Epidermal melanocyte (primary cell): ENCODE data around the gene ING5.
A peak's percentile ranks its signal among the peaks of the same experiment; 100 is the strongest.
"Not testable (repeated sequence)": the region's sequence is repeated elsewhere in the genome, so short reads cannot be mapped to it uniquely, and the experiment has no call there.

Source experiments
- DNase-seq: peaks from one replicate; pipeline ENCODE4 v3.0.0; 2011; ENCODE audit warnings: low spot score; ENCODE audit not compliant: insufficient read length

The ING5 gene

DNA sequence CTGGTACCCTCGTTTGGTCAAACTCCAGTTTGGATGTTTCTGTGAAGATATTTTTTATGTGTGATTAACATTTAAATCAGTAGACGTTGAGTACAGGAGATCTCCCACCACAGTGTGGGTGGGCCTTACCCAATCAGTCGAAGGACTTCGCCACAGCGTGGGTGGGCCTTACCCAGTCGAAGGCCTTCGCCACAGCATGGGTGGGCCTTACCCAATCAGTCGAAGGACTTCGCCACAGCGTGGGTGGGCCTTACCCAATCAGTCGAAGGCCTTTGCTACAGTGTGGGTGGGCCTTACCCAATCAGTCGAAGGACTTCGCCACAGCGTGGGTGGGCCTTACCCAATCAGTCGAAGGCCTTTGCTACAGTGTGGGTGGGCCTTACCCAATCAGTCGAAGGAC is 58.1 kb downstream of the ING5 start:
- not testable (repeated sequence) for DNase-seq

DNA sequence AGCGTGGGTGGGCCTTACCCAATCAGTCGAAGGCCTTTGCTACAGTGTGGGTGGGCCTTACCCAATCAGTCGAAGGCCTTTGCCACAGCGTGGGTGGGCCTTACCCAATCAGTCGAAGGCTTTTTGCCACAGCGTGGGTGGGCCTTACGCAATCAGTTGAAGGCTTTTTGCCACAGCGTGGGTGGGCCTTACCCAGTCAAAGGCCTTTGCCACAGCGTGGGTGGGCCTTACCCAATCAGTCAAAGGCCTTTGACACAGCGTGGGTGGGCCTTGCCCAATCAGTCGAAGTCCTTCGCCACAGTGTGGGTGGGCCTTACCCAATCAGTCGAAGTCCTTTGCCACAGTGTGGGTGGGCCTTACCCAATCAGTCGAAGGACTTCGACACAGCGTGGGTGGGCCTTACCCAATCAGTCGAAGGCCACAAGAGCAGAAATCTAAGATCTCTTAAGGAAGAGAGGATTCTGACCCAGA is 58.5 kb downstream of the ING5 start:
- DNase-seq = no peak

GRCh38 chr2:241762321-241762932 is 60.6 kb downstream of the ING5 start:
- no peak for DNase-seq

- no peak for DNase-seq
These were observed 61.1 kb downstream of the ING5 start for GRCh38 chr2:241762933-241763369.

DNA sequence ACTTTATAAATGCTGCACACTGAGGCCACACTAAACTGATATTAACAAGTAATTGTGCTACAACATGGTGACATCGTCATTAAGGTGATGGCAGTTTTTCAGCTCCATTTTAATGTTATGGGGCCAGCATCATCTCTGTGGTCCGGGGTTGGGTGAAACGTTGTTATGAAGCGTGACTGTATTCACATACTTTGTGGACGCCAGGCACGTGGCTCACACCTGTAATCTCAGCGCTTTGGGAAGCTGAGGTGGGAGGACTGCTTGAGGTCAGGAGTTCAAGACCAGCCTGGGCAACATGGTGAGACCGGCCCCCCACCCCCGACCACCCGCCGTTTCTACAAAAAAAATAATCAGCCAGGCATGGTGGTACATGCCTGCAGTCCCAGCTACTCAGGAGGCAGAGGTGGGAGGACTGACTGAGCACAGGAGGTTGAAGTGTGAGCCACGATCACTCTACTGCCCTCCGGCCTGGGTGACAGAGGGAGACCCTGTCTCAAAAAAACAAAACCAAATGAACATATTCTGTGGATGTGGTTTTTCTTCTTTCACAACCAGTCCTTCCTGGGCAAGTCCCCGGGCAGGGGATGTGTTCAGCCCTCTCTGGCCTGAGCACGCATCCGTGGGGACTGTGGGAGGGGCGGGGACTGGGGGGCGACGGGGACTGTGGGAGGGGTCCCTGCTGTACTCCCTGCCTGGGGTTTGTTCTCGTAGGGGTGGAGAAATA is 61.9 kb downstream of the ING5 start:
- DNase-seq = peak; percentile 5

- peak; percentile 5 for DNase-seq
These were observed 62.7 kb downstream of the ING5 start for GRCh38 chr2:241764275-241765241.

GRCh38 chr2:241767464-241768250 is 65.8 kb downstream of the ING5 start:
- DNase-seq = peak; percentile 11

- peak; percentile 10 for DNase-seq
These were observed 66.4 kb downstream of the ING5 start for GRCh38 chr2:241768251-241768711.

DNA sequence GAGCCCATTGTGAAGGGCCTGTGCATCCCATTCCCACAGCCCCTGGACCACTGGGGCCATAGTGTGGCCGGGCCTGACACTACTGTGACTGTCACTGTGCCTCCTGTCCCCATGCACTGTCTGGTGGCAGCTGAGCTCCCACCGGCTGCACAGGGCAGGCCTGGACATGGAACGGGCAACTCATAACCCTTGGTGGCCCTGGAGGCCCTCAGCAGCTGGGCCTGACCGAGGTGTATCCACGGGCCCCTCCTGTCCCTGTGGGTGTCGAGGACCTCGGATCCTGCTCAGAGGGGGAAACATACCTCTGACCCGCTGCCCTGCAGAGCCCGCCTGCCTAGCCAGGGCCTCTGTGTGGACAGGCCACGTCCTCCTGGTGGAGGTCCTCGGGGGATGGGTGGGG is 67.0 kb downstream of the ING5 start:
- DNase-seq = peak; percentile 11

GRCh38 chr2:241769819-241770184 is 68.0 kb downstream of the ING5 start:
- DNase-seq = no peak

- DNase-seq = peak; percentile 6
These were observed 68.5 kb downstream of the ING5 start for GRCh38 chr2:241770185-241770935.

GRCh38 chr2:241770936-241771285 is 69.1 kb downstream of the ING5 start:
- peak; percentile 4 for DNase-seq

GRCh38 chr2:241771286-241772062 is 69.6 kb downstream of the ING5 start:
- peak; percentile 30 for DNase-seq

GRCh38 chr2:241772063-241772499 is 70.2 kb downstream of the ING5 start:
- peak; percentile 4 for DNase-seq

DNA sequence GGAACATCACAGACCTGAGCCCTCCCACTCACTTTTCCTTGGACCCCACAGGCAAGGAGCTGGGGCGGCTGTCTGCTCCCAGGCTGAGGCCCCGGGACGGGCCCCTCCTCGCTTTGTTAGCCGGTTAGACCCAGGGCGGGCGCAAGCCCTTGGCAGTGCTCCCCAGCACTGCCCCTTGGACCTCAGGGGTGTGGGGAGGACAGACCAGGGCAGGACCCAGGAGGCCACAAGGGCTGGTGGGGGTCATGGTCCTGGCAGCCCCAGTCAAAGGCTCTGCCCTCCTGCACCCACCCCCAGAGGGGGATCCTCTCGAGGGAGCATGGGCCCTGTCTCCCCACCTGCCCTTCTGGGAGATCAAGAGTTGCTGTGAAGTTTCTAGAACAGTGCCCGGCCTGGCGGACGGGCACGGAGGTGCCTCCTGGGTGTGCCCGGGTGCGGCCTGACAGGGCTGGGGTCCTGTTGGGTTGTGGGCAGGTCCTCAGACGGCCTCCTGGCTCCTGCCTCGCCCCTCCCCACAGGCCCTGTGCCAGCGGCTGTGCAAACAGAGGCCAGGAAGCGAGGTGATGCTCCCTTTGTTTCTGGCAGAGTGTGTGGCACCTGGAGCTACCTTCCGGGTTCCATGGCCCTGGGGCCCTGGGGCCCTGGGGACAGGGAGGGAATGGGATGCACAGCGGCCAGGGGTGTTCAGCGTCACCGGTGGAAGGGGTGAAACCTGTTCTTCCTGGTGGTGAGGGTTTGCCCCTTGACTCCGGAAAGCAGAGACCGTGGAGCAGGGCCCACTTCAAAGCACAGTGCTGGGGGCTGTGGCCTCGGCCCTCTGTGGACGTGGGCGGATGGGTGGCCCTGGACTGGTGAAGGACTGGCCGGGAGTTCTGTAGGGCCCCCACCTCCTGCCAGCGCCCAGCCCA is 71.9 kb downstream of the ING5 start:
- peak; percentile 11 for DNase-seq

- DNase-seq = peak; percentile 16
These were observed 72.8 kb downstream of the ING5 start for GRCh38 chr2:241774419-241775222.
